Gastrocnemius medialis (tissue), 4 donors: Measurements from ENCODE around the gene SLC39A5.

Source experiments
- POLR2A ChIP-seq, 2 donors: fragments of 450-650 bp; IDR thresholded peaks; one replicate each; pipeline ENCODE4 v1.6.1; 2017; ENCODE audit warnings: antibody characterized with exemption in 2 of 2, mild to moderate bottlenecking in 2 of 2, moderate library complexity in 2 of 2
- TF ChIP-seq, protein P1 (sequence below), 5 experiments: fragments of 450-650 bp in 3 of 5; fragments of 200-600 bp in 2 of 5; sonication (generic) in 2 of 5; IDR thresholded peaks in 4 of 5; conservative IDR thresholded peaks in 1 of 5; 1 replicate in 4 of 5; 2 replicates in 1 of 5; pipeline ENCODE4 v1.5.1; 2016 to 2019; ENCODE audit warnings: antibody characterized with exemption in 5 of 5, mild to moderate bottlenecking in 3 of 5, moderate library complexity in 3 of 5

GRCh38 chr12:56237552-56237951 lies 7.7 kb downstream of the SLC39A5 start:
- TF ChIP-seq, protein P1, sequence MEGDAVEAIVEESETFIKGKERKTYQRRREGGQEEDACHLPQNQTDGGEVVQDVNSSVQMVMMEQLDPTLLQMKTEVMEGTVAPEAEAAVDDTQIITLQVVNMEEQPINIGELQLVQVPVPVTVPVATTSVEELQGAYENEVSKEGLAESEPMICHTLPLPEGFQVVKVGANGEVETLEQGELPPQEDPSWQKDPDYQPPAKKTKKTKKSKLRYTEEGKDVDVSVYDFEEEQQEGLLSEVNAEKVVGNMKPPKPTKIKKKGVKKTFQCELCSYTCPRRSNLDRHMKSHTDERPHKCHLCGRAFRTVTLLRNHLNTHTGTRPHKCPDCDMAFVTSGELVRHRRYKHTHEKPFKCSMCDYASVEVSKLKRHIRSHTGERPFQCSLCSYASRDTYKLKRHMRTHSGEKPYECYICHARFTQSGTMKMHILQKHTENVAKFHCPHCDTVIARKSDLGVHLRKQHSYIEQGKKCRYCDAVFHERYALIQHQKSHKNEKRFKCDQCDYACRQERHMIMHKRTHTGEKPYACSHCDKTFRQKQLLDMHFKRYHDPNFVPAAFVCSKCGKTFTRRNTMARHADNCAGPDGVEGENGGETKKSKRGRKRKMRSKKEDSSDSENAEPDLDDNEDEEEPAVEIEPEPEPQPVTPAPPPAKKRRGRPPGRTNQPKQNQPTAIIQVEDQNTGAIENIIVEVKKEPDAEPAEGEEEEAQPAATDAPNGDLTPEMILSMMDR (IDR thresholded peaks at IDR 0.05 in 4 of 5, conservative IDR thresholded peaks at IDR 0.05 in 1 of 5): no peak
- no peak for TF ChIP-seq POLR2A (IDR thresholded peaks at IDR 0.05)
